ENCODE data around the gene HMCN2.

HMCN2 gene, protein sequence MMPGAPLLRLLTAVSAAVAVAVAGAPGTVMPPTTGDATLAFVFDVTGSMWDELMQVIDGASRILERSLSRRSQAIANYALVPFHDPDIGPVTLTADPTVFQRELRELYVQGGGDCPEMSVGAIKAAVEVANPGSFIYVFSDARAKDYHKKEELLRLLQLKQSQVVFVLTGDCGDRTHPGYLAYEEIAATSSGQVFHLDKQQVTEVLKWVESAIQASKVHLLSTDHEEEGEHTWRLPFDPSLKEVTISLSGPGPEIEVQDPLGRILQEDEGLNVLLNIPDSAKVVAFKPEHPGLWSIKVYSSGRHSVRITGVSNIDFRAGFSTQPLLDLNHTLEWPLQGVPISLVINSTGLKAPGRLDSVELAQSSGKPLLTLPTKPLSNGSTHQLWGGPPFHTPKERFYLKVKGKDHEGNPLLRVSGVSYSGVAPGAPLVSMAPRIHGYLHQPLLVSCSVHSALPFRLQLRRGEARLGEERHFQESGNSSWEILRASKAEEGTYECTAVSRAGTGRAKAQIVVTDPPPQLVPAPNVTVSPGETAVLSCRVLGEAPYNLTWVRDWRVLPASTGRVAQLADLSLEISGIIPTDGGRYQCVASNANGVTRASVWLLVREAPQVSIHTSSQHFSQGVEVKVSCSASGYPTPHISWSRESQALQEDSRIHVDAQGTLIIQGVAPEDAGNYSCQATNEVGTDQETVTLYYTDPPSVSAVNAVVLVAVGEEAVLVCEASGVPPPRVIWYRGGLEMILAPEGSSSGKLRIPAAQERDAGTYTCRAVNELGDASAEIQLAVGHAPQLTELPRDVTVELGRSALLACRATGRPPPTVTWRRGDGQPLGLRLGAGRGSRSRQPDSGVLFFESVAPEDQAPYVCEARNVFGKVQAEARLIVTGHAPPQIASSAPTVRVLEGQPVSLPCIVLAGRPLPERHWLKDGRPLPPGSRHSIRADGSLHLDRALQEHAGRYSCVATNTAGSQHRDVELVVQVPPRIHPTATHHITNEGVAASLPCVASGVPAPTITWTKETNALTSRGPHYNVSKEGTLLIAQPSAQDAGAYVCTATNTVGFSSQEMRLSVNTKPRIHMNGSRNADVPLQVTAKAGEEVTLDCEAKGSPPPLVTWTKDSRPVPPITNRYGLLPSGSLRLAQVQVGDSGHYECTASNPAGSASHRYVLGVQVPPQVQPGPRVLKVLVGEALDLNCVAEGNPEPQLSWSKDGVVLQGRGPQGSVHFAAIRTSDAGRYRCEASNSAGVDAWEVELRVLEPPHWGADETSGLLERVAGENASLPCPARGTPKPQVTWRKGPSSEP (N-terminal part only)

GRCh38 chr9:130265431-130266235 lies at the start of gene HMCN2:
Gene HMCN2 (plus strand): TSS chr9:130265760. CDS start chr9:130265879, 119 bp downstream.
- H3K4me3 ChIP-seq (ENCODE audit: low read depth, low read length): no peak within 1 kb of the TSS
- no peaks in the 10 kb centered on the region for H3K79me2 ChIP-seq (ENCODE audit: control insufficient read depth, insufficient read depth, low read length, unreplicated experiment)
- no peak within 1 kb of the TSS for H2AFZ ChIP-seq (ENCODE audit: low read length, unreplicated experiment)
- no peak within 1 kb of the TSS for H3K27ac ChIP-seq (ENCODE audit: low read depth, low read length)
- peaks cover 79% of the 10 kb centered on the region for H3K27me3 ChIP-seq (ENCODE audit: insufficient read depth, low read length)
- H3K36me3 ChIP-seq (ENCODE audit: insufficient read depth, low read length): no peaks in the 10 kb centered on the region
- no peaks in the 10 kb centered on the region for H3K4me1 ChIP-seq (ENCODE audit: control insufficient read depth, insufficient read depth, low read length, unreplicated experiment)

DNA sequence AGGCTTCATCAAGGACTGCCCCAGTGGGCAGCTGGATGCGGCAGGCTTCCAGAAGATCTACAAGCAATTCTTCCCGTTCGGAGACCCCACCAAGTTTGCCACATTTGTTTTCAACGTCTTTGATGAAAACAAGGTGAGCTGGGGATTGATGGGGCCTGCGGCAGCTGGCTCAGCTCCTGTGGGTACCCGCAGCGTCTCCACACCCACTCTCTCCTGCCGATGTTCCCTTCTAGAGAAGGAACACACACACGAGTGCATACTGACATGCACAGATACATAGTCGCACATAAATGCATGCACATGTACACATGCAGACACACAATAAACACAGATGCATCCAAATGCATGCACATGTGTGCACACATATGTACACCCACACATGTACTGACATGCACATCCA lies 47.7 kb upstream of the HMCN2 start:
- peaks cover 7% of the 10 kb centered on the region; the same call in 1 of the 2 replicates for H3K36me3 ChIP-seq (ENCODE audit: insufficient read depth, low read length)
- peaks cover 3% of the 10 kb centered on the region for H3K79me2 ChIP-seq (ENCODE audit: control insufficient read depth, insufficient read depth, low read length, unreplicated experiment)
- no peak overlapping the region for H3K4me3 ChIP-seq (ENCODE audit: low read depth, low read length)
- H3K27me3 ChIP-seq (ENCODE audit: insufficient read depth, low read length): no peaks in the 10 kb centered on the region
- H3K27ac ChIP-seq (ENCODE audit: low read depth, low read length): no peak overlapping the region
- no peaks in the 10 kb centered on the region for H3K4me1 ChIP-seq (ENCODE audit: control insufficient read depth, insufficient read depth, low read length, unreplicated experiment)
- no peak overlapping the region for H2AFZ ChIP-seq (ENCODE audit: low read length, unreplicated experiment)

GRCh38 chr9:130219661-130220096 lies 45.9 kb upstream of the HMCN2 start:
- no peaks in the 10 kb centered on the region for H3K4me1 ChIP-seq (ENCODE audit: control insufficient read depth, insufficient read depth, low read length, unreplicated experiment)
- peaks cover 7% of the 10 kb centered on the region; the same call in 1 of the 2 replicates for H3K36me3 ChIP-seq (ENCODE audit: insufficient read depth, low read length)
- H3K27ac ChIP-seq (ENCODE audit: low read depth, low read length): no peak overlapping the region
- H3K27me3 ChIP-seq (ENCODE audit: insufficient read depth, low read length): no peaks in the 10 kb centered on the region
- no peak overlapping the region for H3K4me3 ChIP-seq (ENCODE audit: low read depth, low read length)
- H2AFZ ChIP-seq (ENCODE audit: low read length, unreplicated experiment): no peak overlapping the region
- peaks cover 3% of the 10 kb centered on the region for H3K79me2 ChIP-seq (ENCODE audit: control insufficient read depth, insufficient read depth, low read length, unreplicated experiment)

GRCh38 chr9:130220352-130220751 lies 45.2 kb upstream of the HMCN2 start:
- Histone ChIP-seq H3K4me1 (ENCODE audit: control insufficient read depth, insufficient read depth, low read length, unreplicated experiment) (no peaks in the 10 kb centered on the region), H3K27me3 (ENCODE audit: insufficient read depth, low read length) (no peaks in the 10 kb centered on the region), H3K4me3 (ENCODE audit: low read depth, low read length) (no peak overlapping the region), H3K27ac (ENCODE audit: low read depth, low read length) (no peak overlapping the region), H3K36me3 (ENCODE audit: insufficient read depth, low read length) (peaks cover 12% of the 10 kb centered on the region; the same call in 1 of the 2 replicates), H3K79me2 (ENCODE audit: control insufficient read depth, insufficient read depth, low read length, unreplicated experiment) (peaks cover 3% of the 10 kb centered on the region), H2AFZ (ENCODE audit: low read length, unreplicated experiment) (no peak overlapping the region)

DNA sequence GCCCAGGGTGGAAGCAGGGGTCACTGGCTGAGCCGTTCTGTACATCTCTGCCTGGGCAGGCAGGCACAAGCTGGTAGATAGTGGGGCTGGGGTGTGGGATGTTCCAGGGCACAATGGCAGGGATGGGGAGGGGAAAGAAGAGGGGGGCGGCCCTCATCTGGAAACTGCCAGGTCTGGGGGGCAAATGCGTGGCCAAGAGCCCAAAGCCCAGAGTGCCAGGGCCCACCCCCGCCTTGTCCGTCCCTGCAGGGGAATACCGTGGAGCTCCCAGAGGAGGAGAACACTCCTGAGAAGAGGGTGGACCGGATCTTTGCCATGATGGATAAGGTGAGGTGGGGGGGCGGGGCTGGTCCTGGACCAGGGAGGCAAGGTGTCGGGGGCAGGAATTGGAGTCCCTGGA lies 42.7 kb upstream of the HMCN2 start:
- Histone ChIP-seq H3K4me3 (ENCODE audit: low read depth, low read length) (no peak overlapping the region), H3K27me3 (ENCODE audit: insufficient read depth, low read length) (no peaks in the 10 kb centered on the region), H3K27ac (ENCODE audit: low read depth, low read length) (no peak overlapping the region), H2AFZ (ENCODE audit: low read length, unreplicated experiment) (no peak overlapping the region), H3K36me3 (ENCODE audit: insufficient read depth, low read length) (peaks cover 32% of the 10 kb centered on the region; the same call in 1 of the 2 replicates), H3K4me1 (ENCODE audit: control insufficient read depth, insufficient read depth, low read length, unreplicated experiment) (no peaks in the 10 kb centered on the region), H3K79me2 (ENCODE audit: control insufficient read depth, insufficient read depth, low read length, unreplicated experiment) (no peaks in the 10 kb centered on the region)

DNA sequence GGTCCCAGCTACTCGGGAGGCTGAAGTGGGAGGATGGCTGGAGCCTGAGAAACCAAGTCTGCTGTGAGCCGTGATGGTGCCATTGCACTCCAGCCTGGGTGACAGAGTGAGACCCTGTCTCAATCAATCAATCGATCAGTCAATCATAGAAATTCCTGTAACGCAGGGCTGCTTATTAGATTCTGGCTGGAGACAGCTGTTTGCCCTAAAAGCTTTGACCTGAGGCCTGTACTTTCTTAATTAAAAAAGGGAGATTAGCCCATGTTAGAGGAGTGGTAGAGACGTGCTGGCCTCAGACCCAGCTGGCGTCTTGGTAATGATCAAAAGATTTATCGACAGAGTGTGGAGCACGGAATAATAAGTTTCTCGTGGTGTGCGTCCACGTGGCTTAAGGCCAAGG lies 40.5 kb upstream of the HMCN2 start:
- Histone ChIP-seq H2AFZ (ENCODE audit: low read length, unreplicated experiment) (no peak overlapping the region), H3K4me3 (ENCODE audit: low read depth, low read length) (no peak overlapping the region), H3K36me3 (ENCODE audit: insufficient read depth, low read length) (peaks cover 42% of the 10 kb centered on the region), H3K4me1 (ENCODE audit: control insufficient read depth, insufficient read depth, low read length, unreplicated experiment) (no peaks in the 10 kb centered on the region), H3K79me2 (ENCODE audit: control insufficient read depth, insufficient read depth, low read length, unreplicated experiment) (no peaks in the 10 kb centered on the region), H3K27me3 (ENCODE audit: insufficient read depth, low read length) (no peaks in the 10 kb centered on the region), H3K27ac (ENCODE audit: low read depth, low read length) (no peak overlapping the region)

DNA sequence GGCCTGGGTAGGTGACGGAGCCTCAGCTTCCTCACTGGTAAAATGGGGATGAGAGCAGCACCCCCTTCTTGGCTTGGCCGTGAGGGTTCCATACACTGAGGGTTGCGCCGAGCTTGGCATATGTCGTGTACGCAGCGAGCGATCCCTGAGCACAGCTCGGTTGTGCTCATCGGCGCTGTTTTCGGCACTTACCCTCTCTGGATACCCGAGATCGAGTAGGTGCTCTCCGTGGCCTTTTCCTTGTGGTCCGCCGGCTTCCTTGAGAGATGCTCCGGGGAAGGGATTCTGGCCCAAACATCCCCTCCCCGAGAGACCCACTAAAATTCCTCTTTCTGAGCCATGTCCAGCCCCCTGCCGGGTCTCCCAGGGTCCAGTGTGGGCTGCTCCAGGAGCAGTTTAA lies 40.0 kb upstream of the HMCN2 start:
- no peaks in the 10 kb centered on the region for H3K27me3 ChIP-seq (ENCODE audit: insufficient read depth, low read length)
- H3K4me1 ChIP-seq (ENCODE audit: control insufficient read depth, insufficient read depth, low read length, unreplicated experiment): no peaks in the 10 kb centered on the region
- H3K4me3 ChIP-seq (ENCODE audit: low read depth, low read length): no peak overlapping the region
- H2AFZ ChIP-seq (ENCODE audit: low read length, unreplicated experiment): no peak overlapping the region
- H3K36me3 ChIP-seq (ENCODE audit: insufficient read depth, low read length): peaks cover 42% of the 10 kb centered on the region
- no peaks in the 10 kb centered on the region for H3K79me2 ChIP-seq (ENCODE audit: control insufficient read depth, insufficient read depth, low read length, unreplicated experiment)
- H3K27ac ChIP-seq (ENCODE audit: low read depth, low read length): no peak overlapping the region

DNA sequence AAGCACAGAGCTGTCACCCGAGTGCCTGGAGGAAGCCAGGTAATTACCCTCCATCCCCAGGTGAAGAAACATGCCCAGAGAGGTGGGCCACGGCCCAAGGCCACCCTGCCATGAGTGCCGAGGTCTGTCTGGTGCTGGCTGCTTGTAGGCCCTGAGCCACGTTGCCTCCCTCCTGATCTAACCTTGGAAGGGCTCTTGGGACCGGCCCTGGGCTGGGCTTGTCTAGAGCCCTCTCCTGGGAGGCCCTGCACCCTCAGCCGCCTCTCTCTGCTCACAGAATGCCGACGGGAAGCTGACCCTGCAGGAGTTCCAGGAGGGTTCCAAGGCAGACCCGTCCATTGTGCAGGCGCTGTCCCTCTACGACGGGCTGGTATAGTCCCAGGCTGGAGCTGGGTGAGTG lies 39.4 kb upstream of the HMCN2 start:
- Histone ChIP-seq H2AFZ (ENCODE audit: low read length, unreplicated experiment) (no peak overlapping the region), H3K27ac (ENCODE audit: low read depth, low read length) (no peak overlapping the region), H3K4me1 (ENCODE audit: control insufficient read depth, insufficient read depth, low read length, unreplicated experiment) (no peaks in the 10 kb centered on the region), H3K4me3 (ENCODE audit: low read depth, low read length) (no peak overlapping the region), H3K79me2 (ENCODE audit: control insufficient read depth, insufficient read depth, low read length, unreplicated experiment) (no peaks in the 10 kb centered on the region), H3K27me3 (ENCODE audit: insufficient read depth, low read length) (no peaks in the 10 kb centered on the region), H3K36me3 (ENCODE audit: insufficient read depth, low read length) (peaks cover 42% of the 10 kb centered on the region)

DNA sequence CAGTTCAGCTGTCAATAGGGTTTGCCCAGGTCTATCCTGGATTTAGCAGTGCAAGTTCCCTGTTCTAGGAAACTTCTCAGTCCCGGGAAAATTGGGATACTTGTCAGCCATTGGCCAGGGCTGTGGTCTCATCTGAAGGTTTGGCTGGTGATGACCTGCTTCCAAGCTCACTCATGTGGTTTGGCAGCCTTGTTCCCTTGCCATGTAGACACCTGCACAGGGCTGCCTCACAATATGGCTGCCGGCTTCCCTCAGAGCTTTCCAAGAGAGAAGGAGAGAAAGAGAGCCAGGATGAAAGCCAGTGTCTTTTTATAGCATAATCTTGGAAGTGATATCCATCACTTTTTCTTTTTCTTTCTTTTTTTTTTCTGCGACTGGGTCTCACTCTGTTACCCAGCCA lies 37.7 kb upstream of the HMCN2 start:
- H3K27ac ChIP-seq (ENCODE audit: low read depth, low read length): no peak overlapping the region
- no peaks in the 10 kb centered on the region for H3K27me3 ChIP-seq (ENCODE audit: insufficient read depth, low read length)
- no peak overlapping the region for H2AFZ ChIP-seq (ENCODE audit: low read length, unreplicated experiment)
- H3K79me2 ChIP-seq (ENCODE audit: control insufficient read depth, insufficient read depth, low read length, unreplicated experiment): no peaks in the 10 kb centered on the region
- no peaks in the 10 kb centered on the region for H3K4me1 ChIP-seq (ENCODE audit: control insufficient read depth, insufficient read depth, low read length, unreplicated experiment)
- no peak overlapping the region for H3K4me3 ChIP-seq (ENCODE audit: low read depth, low read length)
- peaks cover 38% of the 10 kb centered on the region for H3K36me3 ChIP-seq (ENCODE audit: insufficient read depth, low read length)
